ENCODE measurements around the gene EIF2AK3.

- TF ChIP-seq, protein P1, sequence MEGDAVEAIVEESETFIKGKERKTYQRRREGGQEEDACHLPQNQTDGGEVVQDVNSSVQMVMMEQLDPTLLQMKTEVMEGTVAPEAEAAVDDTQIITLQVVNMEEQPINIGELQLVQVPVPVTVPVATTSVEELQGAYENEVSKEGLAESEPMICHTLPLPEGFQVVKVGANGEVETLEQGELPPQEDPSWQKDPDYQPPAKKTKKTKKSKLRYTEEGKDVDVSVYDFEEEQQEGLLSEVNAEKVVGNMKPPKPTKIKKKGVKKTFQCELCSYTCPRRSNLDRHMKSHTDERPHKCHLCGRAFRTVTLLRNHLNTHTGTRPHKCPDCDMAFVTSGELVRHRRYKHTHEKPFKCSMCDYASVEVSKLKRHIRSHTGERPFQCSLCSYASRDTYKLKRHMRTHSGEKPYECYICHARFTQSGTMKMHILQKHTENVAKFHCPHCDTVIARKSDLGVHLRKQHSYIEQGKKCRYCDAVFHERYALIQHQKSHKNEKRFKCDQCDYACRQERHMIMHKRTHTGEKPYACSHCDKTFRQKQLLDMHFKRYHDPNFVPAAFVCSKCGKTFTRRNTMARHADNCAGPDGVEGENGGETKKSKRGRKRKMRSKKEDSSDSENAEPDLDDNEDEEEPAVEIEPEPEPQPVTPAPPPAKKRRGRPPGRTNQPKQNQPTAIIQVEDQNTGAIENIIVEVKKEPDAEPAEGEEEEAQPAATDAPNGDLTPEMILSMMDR (IDR thresholded peaks at IDR 0.05): no peak
- TF ChIP-seq EZH2 (IDR thresholded peaks at IDR 0.05; ENCODE audit: borderline replicate concordance, insufficient read depth, low read depth, low read length, poor library complexity, severe bottlenecking): no peak
Measured at GRCh38 chr2:88667219-88667618, 40.0 kb upstream of the EIF2AK3 start.
